HL-60/S4 treated with phorbol 12-myristate 13-acetate at 8.2 ng/mL for 4 days and 3 days (cell line): ENCODE measurements around the gene NR2E3.
"Not testable (repeated sequence)": the region's sequence is repeated elsewhere in the genome, so short reads cannot be mapped to it uniquely, and the experiment has no call there.

Experiments used
- in situ Hi-C: fragments of 300-500 bp; cut with MboI; formaldehyde crosslinking; loops from 2 replicates; pipeline ENCODE4 v1.15.0; 2022; ENCODE audit warnings: low sequenced_read_pairs

The NR2E3 gene

GRCh38 chr15:71813723-71814470 lies 3.5 kb downstream of the NR2E3 start:
- in situ Hi-C loops, result no loop called here

DNA sequence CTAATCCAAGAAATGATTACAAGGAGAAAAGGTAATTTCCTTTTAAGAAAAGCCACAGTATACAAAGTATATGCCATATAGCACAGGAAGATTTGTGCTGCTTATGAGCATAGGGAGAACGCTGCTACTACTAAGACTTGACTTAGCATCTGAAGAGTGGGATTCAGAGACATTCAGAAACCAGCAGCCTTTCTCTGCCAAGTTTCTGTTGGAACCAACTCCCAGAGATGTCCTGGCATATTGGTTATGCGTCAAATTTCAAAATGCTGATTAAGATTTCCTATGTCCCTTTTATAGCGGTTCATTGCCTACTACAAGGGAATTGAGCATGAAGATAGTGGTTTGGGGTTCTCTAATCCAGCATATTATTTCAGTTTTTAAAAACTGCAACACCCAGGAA lies 4.9 kb downstream of the NR2E3 start:
- in situ Hi-C loops, result no loop called here

- in situ Hi-C loops, result no loop called here
Observed at GRCh38 chr15:71817351-71817750, 7.0 kb downstream of the NR2E3 start.

DNA sequence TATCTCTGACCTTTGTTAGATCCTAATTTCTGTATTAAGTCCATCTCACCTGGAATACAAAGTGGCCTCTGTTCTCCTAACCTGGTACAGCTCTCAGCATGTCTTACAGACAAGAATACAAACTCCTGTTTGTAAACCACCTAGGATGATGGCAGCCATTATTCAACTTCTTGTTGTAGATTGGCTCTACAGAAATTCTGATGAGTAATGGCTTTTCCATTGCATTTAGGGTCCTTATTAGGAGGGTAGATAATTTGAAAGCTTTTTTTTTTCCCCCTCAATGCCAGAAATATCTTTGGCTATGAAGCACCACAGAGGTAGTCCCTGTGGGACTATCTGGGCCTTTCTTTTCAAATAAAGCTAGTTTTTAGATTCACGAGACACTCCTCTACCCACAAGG lies 9.8 kb downstream of the NR2E3 start:
- in situ Hi-C loops, result no loop called here

DNA sequence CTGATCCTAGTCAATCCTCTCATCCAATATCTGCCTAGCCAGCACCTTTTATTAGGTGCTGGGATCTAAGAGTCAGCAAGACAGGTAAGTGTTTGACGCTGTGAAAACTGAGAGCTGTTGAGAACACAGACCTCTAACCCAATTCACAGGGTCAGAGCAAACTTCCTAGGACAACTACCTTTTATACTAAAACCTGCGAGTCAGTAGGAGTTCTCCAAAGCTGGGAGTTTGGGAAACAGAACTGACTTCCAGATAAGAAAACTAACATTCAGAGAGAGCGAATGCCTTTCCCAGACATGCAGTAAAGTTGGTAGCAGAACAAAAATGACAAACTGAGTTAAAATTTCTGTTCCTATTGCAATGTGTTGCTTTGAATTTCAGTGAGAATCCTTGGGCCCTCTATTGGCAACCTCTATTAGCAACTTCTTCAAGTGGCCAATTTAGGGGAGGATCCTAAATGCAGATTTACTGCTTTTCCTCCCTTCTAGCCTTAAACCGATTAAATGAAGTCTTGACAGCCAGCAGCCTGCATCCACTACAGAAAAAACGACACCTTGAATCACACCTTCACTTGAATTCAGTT lies 11.3 kb downstream of the NR2E3 start:
- in situ Hi-C loops, result no loop called here

DNA sequence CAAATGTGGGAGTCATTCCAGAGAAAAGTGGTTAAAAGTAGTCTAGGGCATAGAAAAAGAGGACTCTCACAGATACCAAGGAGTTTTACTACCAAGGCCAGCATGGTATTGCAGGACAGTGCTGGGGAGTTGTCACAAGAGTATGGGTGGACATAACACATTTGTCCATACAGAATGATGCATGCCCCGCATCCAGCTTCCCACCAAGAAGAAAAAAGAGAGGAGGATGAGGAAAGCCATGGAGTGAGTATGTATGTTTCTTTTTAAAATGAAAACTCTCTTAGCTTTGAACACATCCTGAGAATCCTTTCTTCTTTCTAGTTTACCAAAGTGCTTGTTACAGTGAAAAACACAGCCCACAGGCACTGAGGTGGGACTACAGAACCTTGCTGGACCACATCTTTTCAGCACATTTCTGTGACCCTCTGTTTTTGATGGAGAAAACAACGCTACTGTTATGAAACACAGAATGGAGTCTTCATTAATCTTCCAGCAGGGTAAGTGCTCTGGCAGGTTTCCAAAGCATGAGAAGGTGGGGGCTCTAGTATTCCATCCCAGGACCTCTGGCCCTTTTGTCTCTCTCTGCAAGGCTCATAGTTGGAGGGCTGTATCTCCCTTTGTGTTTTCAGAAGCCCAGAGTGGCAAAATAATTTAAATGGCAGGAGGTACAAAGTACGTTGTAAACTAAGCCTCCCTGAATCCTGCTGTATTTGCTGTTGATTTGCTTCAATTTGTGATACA lies 12.7 kb downstream of the NR2E3 start:
- in situ Hi-C loops, result no loop called here

GRCh38 chr15:71823801-71824200 lies 13.4 kb downstream of the NR2E3 start:
- in situ Hi-C loops, result no loop called here

GRCh38 chr15:71825021-71825730 lies 14.8 kb downstream of the NR2E3 start:
- in situ Hi-C loops, result no loop called here

DNA sequence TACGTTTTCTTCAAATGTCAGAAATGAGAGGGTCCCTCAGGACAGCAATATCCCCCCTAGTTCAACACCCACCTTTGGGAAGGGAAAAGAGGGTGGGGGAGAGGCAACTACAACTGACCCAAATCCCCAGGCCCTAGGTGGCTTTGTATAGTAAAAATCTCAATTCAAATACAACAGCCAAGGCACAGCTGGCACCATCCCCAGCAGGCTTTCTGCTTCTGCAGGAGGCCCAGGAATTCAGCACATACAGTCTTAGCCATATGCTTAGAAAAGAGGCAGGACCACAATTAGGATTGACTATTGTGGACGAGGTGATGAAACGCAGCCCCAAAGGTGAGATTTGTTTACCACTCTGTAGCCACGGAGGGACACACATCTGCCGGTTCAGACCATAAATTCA lies 15.8 kb downstream of the NR2E3 start:
- in situ Hi-C loops, result no loop called here

DNA sequence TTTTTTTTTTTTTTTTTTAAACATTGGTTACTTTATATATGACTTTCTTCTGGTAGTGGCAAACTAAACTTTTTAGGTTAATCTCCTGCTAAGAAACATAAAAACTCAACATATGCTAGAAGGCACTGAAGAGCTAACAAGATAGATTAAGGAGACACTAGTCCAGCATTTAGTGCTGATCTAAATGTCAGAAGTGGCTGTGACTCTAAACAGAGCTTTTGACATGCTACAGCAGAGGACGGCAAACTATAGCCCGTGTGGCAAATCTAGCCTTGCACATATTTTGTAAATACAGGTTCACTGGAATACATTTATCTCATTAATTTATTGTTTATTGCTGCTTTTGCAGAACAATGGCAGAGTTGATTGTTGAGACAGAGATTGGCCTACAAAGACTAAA lies 20.6 kb downstream of the NR2E3 start:
- in situ Hi-C loops, result no loop called here

GRCh38 chr15:71841563-71841962 lies 31.2 kb downstream of the NR2E3 start:
- in situ Hi-C loops, result no loop called here

DNA sequence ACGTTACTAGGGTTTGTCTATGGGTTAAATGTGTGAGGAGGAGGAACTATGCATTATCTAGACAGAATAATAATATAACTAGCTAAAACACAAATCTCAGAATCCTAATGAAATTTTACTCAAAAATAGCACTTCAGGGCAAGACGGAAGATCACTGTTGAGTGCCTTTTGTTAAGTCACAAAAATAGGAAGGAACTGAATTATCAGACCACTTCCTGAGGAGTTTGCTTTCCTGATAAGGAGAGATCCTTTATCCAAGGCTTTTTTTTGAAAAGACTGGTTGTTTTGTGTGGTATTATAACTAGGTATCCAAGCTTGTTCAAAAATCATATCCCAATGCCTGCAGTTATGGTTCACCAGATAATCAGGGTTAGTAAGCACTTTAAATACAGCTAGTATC lies 34.6 kb downstream of the NR2E3 start:
- in situ Hi-C loops, result no loop called here

GRCh38 chr15:71853543-71853942 lies 43.2 kb downstream of the NR2E3 start:
- in situ Hi-C loops, result no loop called here

- in situ Hi-C loops, result not testable (repeated sequence)
Observed at GRCh38 chr15:71858232-71858631, 47.9 kb downstream of the NR2E3 start.
